ENCODE measurements around the gene RALGPS2. TPM values are rescaled to one million over a fixed set of nuclear protein-coding genes. Genes with fewer than 3 reads are reported as not detected.

RALGPS2 gene
- total and polyA plus RNA-seq, 12 donors = 1.4 to 12.8 (median 7.4) TPM

DNA sequence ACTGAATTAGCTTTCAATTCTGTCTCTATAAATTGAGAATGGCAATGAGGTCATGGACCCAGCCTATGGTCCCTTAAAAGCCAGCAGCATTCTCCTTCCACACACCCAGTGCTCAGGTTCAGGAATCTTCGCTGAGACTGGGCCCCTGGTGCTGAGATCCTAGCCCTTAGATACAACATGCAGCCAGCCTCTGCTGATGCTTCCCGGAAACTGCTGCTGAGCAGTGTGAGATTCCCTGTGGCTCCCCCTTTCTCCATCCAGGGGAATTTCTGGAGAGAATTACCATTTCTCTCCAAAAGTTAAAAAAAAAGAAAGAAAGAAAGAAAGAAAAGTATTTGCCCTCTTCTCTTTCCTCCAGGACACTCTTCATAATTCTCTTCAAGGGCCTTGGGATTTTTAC is 31.7 kb upstream of the RALGPS2 start:
- WGBS, 2 donors = 53 to 61% methylated on average over 2 of the region's 2 CpGs
- Histone ChIP-seq H3K27me3 (no peaks in the 10 kb centered on the region), H3K27ac (no peak overlapping the region), H3K9me3 (no peaks in the 10 kb centered on the region), H3K4me3 (no peak overlapping the region), H3K4me1 (peaks cover 0 to 2% (median 0%) of the 10 kb centered on the region in 9 donors), H3K36me3 (no peaks in the 10 kb centered on the region)
- intact Hi-C loops (cut with DNase I) = no loop called here
- no peak for ATAC-seq
- TF ChIP-seq, protein P1, sequence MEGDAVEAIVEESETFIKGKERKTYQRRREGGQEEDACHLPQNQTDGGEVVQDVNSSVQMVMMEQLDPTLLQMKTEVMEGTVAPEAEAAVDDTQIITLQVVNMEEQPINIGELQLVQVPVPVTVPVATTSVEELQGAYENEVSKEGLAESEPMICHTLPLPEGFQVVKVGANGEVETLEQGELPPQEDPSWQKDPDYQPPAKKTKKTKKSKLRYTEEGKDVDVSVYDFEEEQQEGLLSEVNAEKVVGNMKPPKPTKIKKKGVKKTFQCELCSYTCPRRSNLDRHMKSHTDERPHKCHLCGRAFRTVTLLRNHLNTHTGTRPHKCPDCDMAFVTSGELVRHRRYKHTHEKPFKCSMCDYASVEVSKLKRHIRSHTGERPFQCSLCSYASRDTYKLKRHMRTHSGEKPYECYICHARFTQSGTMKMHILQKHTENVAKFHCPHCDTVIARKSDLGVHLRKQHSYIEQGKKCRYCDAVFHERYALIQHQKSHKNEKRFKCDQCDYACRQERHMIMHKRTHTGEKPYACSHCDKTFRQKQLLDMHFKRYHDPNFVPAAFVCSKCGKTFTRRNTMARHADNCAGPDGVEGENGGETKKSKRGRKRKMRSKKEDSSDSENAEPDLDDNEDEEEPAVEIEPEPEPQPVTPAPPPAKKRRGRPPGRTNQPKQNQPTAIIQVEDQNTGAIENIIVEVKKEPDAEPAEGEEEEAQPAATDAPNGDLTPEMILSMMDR (IDR thresholded peaks at IDR 0.05) = peak in 3 of 9 donors; percentile 13 to 22 (median 14)
- DNase-seq = no peak

DNA sequence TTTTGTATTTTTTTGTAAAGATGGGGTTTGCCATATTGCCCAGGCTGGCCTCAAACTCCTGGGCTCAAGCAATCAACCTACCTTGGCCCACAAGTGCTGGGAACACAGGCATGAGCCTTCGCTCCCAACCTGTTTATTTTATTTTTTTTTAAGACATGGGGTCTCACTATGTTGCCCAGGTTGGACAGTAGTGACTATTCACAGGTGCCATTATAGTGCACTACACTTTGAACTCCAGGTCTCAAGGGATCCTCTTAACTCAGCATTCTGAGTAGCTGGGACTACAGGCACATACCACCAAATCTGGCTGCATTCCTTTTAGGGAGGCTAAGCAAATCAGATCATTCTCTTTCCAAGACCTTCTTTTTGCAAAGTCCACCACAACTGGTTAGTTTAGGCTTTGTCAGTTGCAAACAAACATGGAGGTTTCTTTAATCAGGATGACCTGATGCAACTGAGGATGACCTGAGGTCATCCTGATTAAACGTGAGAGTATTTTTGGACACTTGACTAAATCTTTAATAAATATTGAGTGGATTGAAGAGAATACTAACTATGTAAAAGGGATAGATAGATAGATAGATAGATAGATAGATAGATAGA is 30.0 kb upstream of the RALGPS2 start:
- H3K27me3 ChIP-seq = no peaks in the 10 kb centered on the region
- 77 to 83% methylated on average over 2 of the region's 2 CpGs for WGBS, 2 donors
- no peaks in the 10 kb centered on the region for H3K4me1 ChIP-seq
- ATAC-seq (no peak), DNase-seq (no peak)
- H3K36me3 ChIP-seq = no peaks in the 10 kb centered on the region
- intact Hi-C loops (cut with DNase I) = no loop called here
- H3K4me3 ChIP-seq = no peak overlapping the region
- H3K27ac ChIP-seq = no peak overlapping the region
- TF ChIP-seq, protein P1 (IDR thresholded peaks at IDR 0.05) = no peak
- H3K9me3 ChIP-seq = no peaks in the 10 kb centered on the region

DNA sequence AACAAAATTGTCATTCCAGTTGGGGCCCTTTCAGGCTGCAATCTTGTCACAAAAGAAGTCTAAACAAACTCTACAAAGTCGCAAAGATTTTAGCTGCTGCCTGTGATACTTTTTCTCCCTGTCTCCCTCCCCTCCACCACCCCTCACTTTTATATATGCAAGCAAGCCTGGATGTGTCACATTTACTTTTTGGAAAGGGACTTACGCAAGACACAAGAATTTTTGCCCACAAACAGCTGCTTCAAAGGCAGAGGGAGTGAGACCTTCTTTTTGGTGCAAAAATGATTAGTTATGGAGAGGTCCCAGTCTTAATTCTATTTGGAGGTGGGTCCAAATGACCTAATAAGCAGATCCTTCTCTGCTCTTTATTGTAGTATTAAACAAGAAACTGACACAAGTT is 22.9 kb upstream of the RALGPS2 start:
- ATAC-seq (no peak), DNase-seq (no peak)
- 81 to 83% methylated on average over 2 of the region's 2 CpGs for WGBS, 2 donors
- Histone ChIP-seq H3K27ac (no peak overlapping the region), H3K36me3 (no peaks in the 10 kb centered on the region), H3K9me3 (no peaks in the 10 kb centered on the region), H3K27me3 (peaks cover 0 to 4% (median 0%) of the 10 kb centered on the region in 7 donors), H3K4me3 (no peak overlapping the region), H3K4me1 (no peaks in the 10 kb centered on the region)
- TF ChIP-seq, protein P1 (IDR thresholded peaks at IDR 0.05) = no peak
- intact Hi-C loops (cut with DNase I) = no loop called here

DNA sequence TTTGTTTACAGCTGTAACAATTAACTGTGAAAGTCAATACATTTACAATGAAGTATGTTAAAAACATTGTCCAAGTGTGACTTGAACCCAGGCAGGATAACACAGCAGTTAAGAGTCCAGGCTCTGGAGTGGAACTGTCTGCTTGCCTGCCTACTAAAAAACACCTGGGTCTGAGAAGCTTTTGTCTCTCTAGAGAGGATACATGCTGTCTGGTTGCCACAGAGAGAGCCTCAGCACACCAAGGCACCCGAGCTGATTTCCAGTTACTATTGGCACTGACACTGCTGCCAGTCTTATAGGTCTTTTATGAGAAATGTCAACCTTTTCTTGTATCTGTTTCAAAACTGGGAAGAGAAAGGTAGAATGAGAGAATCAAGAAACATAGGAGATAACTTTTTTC is 20.2 kb upstream of the RALGPS2 start:
- intact Hi-C loops (cut with DNase I) = no loop called here
- TF ChIP-seq, protein P1 (IDR thresholded peaks at IDR 0.05) = no peak
- Histone ChIP-seq H3K27ac (no peak overlapping the region), H3K4me1 (no peaks in the 10 kb centered on the region), H3K27me3 (peaks cover 0 to 9% (median 0%) of the 10 kb centered on the region in 7 donors), H3K4me3 (no peak overlapping the region), H3K36me3 (no peaks in the 10 kb centered on the region), H3K9me3 (no peaks in the 10 kb centered on the region)
- WGBS, 2 donors = 87 to 96% methylated on average over 1 of the region's 1 CpG
- ATAC-seq (no peak), DNase-seq (no peak)

All from heart right ventricle (tissue), 16 donors.